ENCODE data around the gene TMEM14C. TPM values are rescaled to one million over a fixed set of nuclear protein-coding genes. Genes with fewer than 3 reads are reported as not detected.

TMEM14C gene
- total RNA-seq, 1 donor from 2014 or later = 62.9 TPM

- intact Hi-C loops (cut with micrococcal nuclease) = no loop called here
Measured at GRCh38 chr6:10759312-10759839, 36.5 kb downstream of the TMEM14C start.

DNA sequence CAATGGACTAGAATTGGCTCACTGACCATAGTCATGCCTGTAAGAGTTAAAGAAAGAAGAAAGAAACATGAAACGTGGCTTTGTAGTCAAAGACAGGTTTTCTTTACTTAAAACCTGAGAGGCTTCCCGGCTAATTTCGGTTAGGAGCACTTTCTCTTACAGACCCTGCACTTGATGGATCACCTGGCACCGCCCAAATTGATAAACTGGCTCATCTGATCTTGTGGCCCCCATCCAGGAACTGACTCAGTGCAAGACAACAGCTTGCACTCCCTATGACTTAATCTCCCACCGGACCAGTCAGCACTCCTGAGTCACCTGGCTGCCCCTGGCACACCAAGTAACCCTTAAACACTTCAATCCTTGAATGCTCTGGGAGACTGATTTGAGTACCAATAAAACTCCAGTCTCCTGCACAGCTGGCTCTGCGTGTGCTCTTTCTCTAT lies 37.0 kb downstream of the TMEM14C start:
- intact Hi-C loops (cut with micrococcal nuclease) = no loop called here

- intact Hi-C loops (cut with micrococcal nuclease) = no loop called here
Measured at GRCh38 chr6:10763006-10763405, 40.1 kb downstream of the TMEM14C start.

- intact Hi-C loops (cut with micrococcal nuclease) = no loop called here
Measured at GRCh38 chr6:10769419-10769818, 46.5 kb downstream of the TMEM14C start.

DNA sequence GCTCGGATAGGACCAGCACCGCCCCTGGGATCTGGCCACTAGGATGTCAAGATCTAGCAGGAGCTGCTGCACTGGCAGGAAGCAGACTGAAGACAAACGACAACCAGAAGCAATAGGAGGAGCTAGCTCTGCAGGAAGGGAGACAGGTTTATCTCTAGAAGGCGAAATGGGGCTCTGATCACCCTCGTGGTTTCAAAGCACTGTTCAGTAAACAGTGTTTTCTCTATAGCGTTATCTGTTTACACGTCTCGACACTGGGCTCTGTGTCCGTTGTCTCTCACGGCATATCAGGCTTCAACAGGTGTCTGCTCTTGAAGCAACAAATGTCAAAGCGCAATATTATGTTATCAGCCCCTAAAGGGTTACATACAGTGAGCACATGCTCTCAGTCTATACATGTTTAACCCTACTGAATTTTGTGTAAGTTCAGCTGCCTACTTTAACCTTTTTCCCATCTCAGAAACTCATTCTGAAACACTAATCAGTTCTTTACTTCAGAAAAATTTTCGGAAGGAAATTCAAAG lies 48.6 kb downstream of the TMEM14C start:
- intact Hi-C loops (cut with micrococcal nuclease) = no loop called here

GRCh38 chr6:10778230-10778629 lies 55.4 kb downstream of the TMEM14C start:
- intact Hi-C loops (cut with micrococcal nuclease) = no loop called here

GRCh38 chr6:10779076-10779475 lies 56.2 kb downstream of the TMEM14C start:
- intact Hi-C loops (cut with micrococcal nuclease) = no loop called here

Other genes starting within 250 kb of the TMEM14C start
- 3.3 and 3.6 TPM in 2 replicates for gene GCNT2, start 201.7 kb upstream of the TMEM14C start, total RNA-seq
- gene C6orf52, start 28.5 kb upstream of the TMEM14C start, total RNA-seq = 0.43 and 0.93 TPM in 2 replicates
- 16.1 and 17.3 TPM in 2 replicates for gene PAK1IP1, start 28.1 kb upstream of the TMEM14C start, total RNA-seq
- 84.9 and 91.0 TPM in 2 replicates for gene TMEM14B, start 24.7 kb downstream of the TMEM14C start, total RNA-seq
- 0.11 TPM in 2 replicates for gene MAK, start 115.5 kb downstream of the TMEM14C start, total RNA-seq
- not detected in 2 replicates for gene GCM2, start 159.0 kb downstream of the TMEM14C start, total RNA-seq
- gene SYCP2L, start 164.0 kb downstream of the TMEM14C start, total RNA-seq = 0.34 and 0.36 TPM in 2 replicates